SK-N-MC (cell line): Measurements from ENCODE around the gene YEATS4.

Experiments used
- DNase-seq: peaks from one replicate; pipeline ENCODE4 v3.0.0-alpha.2; 2011; ENCODE audit warnings: low read depth, low spot score
- H3K27ac ChIP-seq: fragments of 200-600 bp; sonication (generic); 2 replicates; pipeline ENCODE4 v1.5.1; 2016; ENCODE audit warnings: mixed run types
- H3K36me3 ChIP-seq: fragments of 200-600 bp; sonication (generic); 2 replicates; pipeline ENCODE4 v1.6.1; 2017; ENCODE audit warnings: antibody characterized with exemption, low read length, mixed read lengths; ENCODE audit not compliant: insufficient read depth
- H3K4me3 ChIP-seq: fragments of 200-600 bp; sonication (generic); 2 replicates; pipeline ENCODE4 v1.5.1; 2016
- H3K9ac ChIP-seq: fragments of 200-600 bp; sonication (generic); 2 replicates; pipeline ENCODE4 v1.8.0; 2017; ENCODE audit warnings: mixed run types, mixed read lengths; ENCODE audit not compliant: insufficient read length
- H3K9me3 ChIP-seq: fragments of 200-600 bp; sonication (generic); 2 replicates; pipeline ENCODE4 v1.6.1; 2017; ENCODE audit warnings: low read depth, mild to moderate bottlenecking, antibody characterized with exemption, low read length, moderate library complexity, mixed read lengths
- EZH2 ChIP-seq: fragments of 200-600 bp; sonication (generic); IDR thresholded peaks from one replicate; pipeline ENCODE4 v1.6.1; 2017; ENCODE audit warnings: antibody characterized with exemption
- FOXP2 ChIP-seq: optimal IDR thresholded peaks from 2 replicates; pipeline ENCODE3; 2011; ENCODE audit warnings: mild to moderate bottlenecking, moderate library complexity; ENCODE audit not compliant: insufficient read depth; ENCODE audit errors: extremely low read length, control extremely low read depth
- POLR2AphosphoS5 ChIP-seq: IDR thresholded peaks from 2 replicates; pipeline ENCODE4 v1.6.1; 2012; ENCODE audit warnings: mild to moderate bottlenecking, low read depth, low read length, borderline replicate concordance

Gene YEATS4

DNA sequence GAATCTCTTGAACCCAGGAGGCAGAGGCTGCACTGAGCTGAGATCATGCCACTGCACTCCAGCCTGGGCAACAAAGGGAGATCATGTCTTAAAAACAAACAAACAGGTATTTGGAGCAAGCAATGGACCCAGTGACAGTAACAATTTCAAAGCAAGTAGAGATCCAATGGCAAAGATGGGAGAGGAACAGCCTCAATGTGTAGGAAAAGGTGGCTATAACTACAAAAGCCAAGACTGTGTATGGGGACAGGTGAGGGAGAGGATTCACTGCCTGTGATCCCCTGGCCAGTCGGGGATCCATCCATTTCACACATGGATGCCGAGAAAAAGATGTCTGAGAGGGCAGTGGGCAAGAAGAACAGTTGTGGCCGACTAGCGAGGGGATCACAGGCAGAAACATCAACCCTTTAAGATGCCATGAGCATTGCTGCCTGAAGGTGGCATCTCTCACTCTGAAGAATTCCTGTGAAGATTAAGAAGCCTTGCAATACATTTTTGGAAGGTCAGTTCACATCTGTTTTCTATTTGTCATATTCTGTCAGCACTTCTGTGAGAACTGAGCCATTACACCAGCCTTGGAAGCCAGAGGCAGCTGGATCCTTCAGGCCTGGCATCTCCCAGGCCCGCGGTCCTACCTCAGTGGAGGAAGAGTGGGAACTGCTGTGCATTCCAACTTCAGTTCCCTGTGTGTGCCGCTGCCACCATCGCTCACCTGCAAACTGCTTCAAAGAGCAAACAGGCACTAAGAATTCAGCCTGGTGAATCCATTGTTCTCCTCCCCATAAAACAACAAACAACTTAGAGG, 56.1 kb downstream of the YEATS4 start:
- peak overlapping the region; percentile 55 for H3K27ac ChIP-seq
- TF ChIP-seq EZH2 (no peak), FOXP2 (no peak), POLR2AphosphoS5 (no peak)
- peak overlapping the region; percentile 27; the same call in 1 of the 2 replicates for H3K4me3 ChIP-seq
- no peaks in the 10 kb centered on the region for H3K36me3 ChIP-seq
- no peaks in the 10 kb centered on the region for H3K9me3 ChIP-seq
- peak overlapping the region; percentile 17 for H3K9ac ChIP-seq
- DNase-seq = peak; percentile 68

DNA sequence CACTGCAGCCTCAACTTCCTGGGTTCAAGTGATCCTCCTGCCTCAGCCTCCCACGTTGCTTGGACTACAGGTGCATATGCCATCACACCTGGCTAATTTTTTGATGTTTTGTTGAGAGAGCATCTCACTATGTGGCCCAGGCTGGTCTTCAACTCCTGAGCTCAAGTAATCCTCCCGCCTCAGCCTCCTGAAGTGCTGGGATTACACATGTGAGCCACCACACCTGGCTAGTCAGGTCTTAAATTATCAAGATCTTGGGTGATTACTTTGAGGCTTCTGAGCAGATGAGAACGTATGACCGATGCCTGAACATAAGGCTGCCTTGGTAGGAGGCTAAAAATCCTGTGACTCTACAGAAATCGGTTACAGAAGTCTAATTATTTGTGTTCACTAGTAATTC, 57.7 kb downstream of the YEATS4 start:
- Histone ChIP-seq H3K9ac (no peak overlapping the region), H3K27ac (no peak overlapping the region), H3K9me3 (no peaks in the 10 kb centered on the region), H3K36me3 (no peaks in the 10 kb centered on the region), H3K4me3 (no peak overlapping the region)
- TF ChIP-seq POLR2AphosphoS5 = no peak
- TF ChIP-seq FOXP2 = no peak
- TF ChIP-seq EZH2 = no peak
- DNase-seq = no peak

GRCh38 chr12:69417741-69418167, 58.2 kb downstream of the YEATS4 start:
- Histone ChIP-seq H3K4me3 (no peak overlapping the region), H3K36me3 (no peaks in the 10 kb centered on the region), H3K27ac (no peak overlapping the region), H3K9ac (no peak overlapping the region), H3K9me3 (no peaks in the 10 kb centered on the region)
- DNase-seq = no peak
- TF ChIP-seq POLR2AphosphoS5 = no peak
- no peak for TF ChIP-seq FOXP2
- no peak for TF ChIP-seq EZH2

DNA sequence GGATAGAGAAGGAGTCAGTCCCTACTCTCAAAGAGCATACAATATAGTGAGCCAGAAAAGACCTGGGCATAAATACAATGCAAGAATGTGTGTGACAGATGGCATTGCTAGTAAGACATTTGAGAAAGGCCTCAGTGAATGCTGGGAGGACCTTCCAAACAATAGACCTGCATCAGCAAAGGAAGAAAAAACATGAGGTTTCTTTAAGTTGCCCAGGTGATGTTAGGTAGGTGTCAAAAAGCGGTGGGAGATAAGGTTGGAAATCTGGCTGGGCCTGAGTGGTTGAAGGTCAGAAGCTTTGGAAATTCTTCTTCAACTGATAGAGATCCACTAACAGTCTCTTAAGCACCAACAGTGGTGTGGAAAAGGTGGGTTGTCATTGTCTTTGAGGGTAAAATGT, 60.2 kb downstream of the YEATS4 start:
- Histone ChIP-seq H3K27ac (no peak overlapping the region), H3K4me3 (no peak overlapping the region), H3K36me3 (no peaks in the 10 kb centered on the region), H3K9ac (no peak overlapping the region), H3K9me3 (no peaks in the 10 kb centered on the region)
- no peak for DNase-seq
- TF ChIP-seq EZH2 = no peak
- TF ChIP-seq POLR2AphosphoS5 = no peak
- no peak for TF ChIP-seq FOXP2

- Histone ChIP-seq H3K36me3 (no peaks in the 10 kb centered on the region), H3K9me3 (no peaks in the 10 kb centered on the region), H3K9ac (no peak overlapping the region), H3K4me3 (no peak overlapping the region), H3K27ac (no peak overlapping the region)
- no peak for DNase-seq
- no peak for TF ChIP-seq EZH2
- TF ChIP-seq POLR2AphosphoS5 = no peak
- no peak for TF ChIP-seq FOXP2
These were observed 62.0 kb downstream of the YEATS4 start for GRCh38 chr12:69421548-69421947.

GRCh38 chr12:69423037-69423905, 63.7 kb downstream of the YEATS4 start:
- Histone ChIP-seq H3K4me3 (no peak overlapping the region), H3K36me3 (no peaks in the 10 kb centered on the region), H3K9ac (no peak overlapping the region), H3K27ac (no peak overlapping the region), H3K9me3 (no peaks in the 10 kb centered on the region)
- no peak for DNase-seq
- TF ChIP-seq FOXP2 = no peak
- no peak for TF ChIP-seq EZH2
- no peak for TF ChIP-seq POLR2AphosphoS5

DNA sequence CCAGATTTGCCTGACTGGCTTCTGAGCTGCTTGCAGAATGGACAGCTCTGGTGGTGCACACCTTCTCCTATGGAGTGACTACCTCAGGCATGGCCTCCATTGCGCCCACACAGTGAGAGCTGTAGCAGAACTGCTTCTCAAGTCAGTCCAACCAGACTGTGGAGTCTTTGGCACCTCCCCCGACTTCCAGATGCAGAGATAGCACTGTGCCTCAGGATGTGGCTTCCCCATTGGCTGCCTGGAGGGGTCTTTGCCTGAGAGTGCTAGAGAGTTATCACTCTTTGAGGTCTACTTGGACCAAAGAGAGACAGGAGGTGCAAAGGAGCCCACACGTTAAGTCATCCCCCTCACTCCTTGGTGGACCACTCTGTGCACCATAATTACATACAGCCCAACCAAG, 65.9 kb downstream of the YEATS4 start:
- H3K4me3 ChIP-seq = no peak overlapping the region
- DNase-seq = no peak

DNA sequence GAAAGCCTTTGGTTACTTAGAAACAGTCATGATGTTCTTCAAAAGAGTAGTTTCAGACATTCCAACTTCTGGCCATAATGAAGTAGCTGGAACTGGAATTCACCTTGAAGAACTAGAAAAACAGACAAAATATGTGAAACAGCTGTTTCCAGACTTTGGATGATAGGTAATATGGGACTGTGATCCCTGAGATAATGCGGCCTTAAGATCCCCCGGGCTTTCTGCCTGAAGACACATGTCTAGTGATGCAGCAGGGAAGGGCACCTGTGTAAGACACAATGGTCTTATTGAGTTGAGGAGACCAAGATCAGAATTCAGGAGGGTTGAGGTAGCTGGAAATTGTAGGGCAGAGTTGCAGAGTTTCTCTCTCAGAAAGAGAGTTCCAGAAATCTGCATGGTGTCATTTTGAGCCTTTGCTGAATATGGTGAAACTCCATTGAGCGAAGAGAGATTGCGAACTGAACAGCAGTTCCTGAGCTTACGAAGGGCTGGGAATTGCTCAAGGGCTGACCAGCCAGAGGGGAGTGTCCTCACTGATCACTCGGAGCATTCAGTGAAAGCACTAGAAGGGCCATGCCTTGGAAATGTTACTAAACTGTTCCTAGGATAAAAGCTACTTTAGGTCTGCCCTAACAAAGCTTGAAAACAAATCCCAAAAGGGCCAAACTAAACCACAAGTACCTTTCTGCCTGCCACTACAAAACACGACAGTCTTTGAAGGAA, 69.0 kb downstream of the YEATS4 start:
- Histone ChIP-seq H3K27ac (no peak overlapping the region), H3K9me3 (no peaks in the 10 kb centered on the region), H3K4me3 (no peak overlapping the region), H3K9ac (no peak overlapping the region), H3K36me3 (no peaks in the 10 kb centered on the region)
- no peak for DNase-seq
- TF ChIP-seq POLR2AphosphoS5 = no peak
- no peak for TF ChIP-seq FOXP2
- no peak for TF ChIP-seq EZH2

More for the DNA sequence above, 65.9 kb downstream of the YEATS4 start:
- Histone ChIP-seq H3K9ac (no peak overlapping the region), H3K9me3 (no peaks in the 10 kb centered on the region), H3K27ac (no peak overlapping the region), H3K36me3 (no peaks in the 10 kb centered on the region)
- no peak for TF ChIP-seq FOXP2
- no peak for TF ChIP-seq EZH2
- TF ChIP-seq POLR2AphosphoS5 = no peak
